IPS-11a (cell line): Measurements from ENCODE around the gene TRABD.

Source experiments
- H3K4me3 ChIP-seq: one replicate; pipeline ENCODE4 v1.5.1; 2013; ENCODE audit warnings: low read depth, low read length, control low read depth

TRABD gene

DNA sequence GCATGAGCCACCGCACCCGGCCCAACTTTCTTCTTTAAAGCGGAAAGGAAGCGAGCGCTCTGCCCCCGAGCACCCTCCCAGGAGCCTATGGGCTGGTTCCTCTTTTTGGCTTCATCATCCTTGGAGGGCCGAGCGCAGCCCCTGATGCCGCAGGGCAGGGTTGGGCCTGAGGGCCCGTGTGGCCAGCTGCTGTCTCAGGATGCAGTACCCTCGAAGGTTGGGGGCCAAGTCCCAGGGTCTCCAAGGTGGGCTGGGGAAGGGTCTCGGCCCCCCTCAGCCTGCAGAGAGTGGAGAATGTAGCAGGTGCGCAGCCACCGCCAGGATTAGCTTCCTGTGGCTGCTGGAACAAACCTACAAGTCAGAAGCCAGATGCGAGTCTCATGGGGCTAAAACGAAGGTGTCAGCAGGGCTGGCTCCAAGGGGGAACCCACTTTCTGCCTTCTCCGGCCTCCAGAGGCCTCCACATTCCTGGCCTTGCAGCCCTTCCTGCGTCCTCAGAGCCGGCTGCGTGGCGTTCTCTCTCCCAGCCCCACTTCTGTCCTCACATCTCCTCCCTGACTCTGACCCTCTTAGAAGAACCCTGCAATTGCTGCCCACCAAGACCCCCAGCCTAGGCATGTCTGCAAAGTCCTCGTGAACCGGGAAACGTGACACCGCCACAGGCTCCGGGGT lies 12.3 kb upstream of the TRABD start:
- no peak overlapping the region for H3K4me3 ChIP-seq

DNA sequence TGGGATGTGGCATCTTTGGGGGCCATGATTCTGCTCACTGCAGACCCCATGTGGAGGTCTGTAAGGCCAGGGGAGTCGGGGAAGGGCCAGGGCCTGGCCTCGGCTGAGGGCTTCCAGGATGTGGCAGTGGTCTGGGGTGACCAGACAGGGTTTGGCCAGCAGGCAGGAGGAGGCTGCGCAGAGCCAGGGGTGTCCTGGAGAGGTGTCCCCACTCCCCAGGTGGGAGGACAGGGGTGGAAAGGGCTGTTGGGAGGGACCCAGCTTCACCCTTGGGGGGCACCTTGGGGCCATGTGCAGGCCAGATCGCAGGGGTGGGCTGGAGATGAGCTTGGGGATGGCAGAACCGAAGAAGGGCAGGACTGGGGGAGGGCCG lies 11.7 kb upstream of the TRABD start:
- H3K4me3 ChIP-seq: no peak overlapping the region

DNA sequence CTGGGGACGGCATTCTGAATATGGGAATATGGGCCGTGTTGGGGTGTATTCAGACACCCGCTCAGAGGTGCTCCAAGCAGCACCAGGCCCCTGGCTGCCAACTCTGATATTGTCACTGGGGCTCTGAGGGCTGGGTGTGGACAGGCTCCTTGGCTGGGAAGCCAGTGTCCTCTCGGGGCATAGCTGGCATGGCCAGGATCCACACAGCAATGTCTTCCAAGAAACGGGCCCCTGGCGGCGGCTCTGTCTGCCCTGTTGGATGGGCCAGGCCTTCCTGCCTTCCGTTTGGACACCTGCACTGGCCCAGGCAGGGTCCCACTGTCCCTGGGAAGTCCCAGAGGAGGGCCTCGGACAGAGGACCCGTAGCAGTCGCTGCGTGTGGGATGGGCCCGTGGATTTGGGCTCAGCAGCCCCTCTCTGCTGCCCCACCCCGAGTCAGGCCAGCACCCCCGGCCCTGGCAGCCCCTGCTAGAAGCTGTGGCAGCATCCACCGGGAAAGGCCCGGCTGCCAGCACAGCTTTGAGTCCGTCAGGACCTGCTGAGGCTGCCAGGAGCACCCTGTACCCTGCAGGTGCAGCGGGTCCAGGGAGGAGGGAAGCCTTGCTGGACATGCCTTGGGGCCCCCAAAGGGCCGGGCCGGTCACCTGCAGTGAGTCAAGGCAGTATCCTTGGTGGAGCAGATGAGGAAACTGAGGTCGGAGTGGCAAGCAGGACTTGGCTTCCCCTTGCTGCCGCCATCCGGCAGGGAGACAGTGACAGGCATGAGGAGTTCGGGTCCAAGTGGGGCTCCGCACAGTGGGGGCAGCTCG lies 11.1 kb upstream of the TRABD start:
- no peak overlapping the region for H3K4me3 ChIP-seq

DNA sequence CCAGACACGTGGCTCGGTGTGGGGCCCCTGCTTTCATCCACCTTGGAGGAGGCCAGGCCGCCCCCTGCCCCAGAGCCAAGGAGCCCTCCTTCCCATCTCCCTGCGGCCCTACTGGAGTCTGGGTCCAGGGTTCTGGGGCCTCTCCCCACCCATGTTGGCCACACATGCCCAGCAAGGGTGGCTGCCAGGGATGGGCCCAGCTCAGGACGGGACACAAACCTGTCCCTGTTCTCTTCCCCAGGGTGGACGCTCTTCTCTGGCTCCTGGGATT lies 10.6 kb upstream of the TRABD start:
- no peak overlapping the region for H3K4me3 ChIP-seq

DNA sequence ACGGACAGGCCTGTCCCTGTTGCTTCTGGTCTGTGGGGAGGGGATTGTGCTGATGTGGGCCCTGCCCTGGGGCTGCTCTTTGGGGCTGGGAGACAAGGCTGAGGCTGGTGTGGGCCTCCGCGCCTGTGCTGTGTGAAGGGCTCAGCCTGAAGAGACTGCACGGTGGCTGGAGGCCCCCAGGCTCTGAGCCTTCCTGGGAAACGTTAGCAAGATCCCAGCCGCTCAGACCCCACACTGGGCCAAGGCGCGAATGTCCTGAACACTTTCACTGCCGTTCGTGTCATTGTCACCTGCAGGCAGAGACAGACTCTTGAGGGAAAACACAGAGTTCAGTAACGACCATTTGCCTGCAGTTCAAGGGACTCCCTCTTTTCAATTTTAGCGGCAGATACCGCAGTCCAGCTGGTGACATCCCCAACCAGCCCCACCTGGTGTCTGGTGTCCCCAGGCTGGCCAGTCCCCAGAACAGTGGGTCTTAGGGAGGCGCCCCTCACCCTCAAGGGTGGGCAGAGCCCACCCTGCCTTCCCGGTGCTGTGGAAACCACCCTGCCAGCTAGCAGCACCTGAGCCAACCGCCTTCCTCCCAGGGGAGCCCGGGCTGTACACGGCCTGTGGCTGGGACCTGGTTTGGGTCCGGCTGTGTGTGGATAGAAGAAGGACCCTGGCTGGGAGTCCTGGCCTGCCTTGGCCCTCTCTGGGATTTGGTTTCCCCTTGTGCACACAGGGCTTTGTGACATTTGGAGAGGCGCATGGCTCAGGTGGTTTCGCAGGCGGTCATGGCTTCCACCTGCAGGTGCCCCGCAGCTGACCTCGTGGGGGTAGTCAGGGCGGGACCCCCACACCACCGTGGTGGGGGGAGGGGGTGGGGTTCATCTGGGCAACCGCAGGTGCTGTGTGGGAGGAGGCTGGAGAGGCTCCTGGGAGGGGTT lies 9.5 kb upstream of the TRABD start:
- H3K4me3 ChIP-seq: no peak overlapping the region

DNA sequence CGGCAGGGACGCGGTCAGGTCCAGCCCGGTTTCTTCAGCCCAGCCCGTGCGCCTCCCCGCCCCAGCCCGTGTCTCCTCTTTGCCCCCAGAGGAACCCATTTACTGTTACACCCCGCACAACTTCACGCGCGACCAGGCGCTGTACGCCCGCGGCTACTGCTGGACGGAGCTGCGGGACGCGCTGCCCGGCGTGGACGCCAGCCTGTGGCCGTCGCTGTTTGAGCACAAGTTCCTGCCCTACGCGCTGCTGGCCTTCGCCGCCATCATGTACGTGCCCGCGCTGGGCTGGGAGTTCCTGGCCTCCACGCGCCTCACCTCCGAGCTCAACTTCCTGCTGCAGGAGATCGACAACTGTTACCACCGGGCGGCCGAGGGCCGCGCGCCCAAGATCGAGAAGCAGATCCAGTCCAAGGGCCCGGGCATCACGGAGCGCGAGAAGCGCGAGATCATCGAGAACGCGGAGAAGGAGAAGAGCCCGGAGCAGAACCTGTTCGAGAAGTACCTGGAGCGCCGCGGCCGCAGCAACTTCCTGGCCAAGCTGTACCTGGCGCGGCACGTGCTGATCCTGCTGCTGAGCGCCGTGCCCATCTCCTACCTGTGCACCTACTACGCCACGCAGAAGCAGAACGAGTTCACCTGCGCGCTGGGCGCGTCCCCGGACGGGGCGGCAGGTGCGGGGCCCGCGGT lies 8.7 kb upstream of the TRABD start:
- no peak overlapping the region for H3K4me3 ChIP-seq

DNA sequence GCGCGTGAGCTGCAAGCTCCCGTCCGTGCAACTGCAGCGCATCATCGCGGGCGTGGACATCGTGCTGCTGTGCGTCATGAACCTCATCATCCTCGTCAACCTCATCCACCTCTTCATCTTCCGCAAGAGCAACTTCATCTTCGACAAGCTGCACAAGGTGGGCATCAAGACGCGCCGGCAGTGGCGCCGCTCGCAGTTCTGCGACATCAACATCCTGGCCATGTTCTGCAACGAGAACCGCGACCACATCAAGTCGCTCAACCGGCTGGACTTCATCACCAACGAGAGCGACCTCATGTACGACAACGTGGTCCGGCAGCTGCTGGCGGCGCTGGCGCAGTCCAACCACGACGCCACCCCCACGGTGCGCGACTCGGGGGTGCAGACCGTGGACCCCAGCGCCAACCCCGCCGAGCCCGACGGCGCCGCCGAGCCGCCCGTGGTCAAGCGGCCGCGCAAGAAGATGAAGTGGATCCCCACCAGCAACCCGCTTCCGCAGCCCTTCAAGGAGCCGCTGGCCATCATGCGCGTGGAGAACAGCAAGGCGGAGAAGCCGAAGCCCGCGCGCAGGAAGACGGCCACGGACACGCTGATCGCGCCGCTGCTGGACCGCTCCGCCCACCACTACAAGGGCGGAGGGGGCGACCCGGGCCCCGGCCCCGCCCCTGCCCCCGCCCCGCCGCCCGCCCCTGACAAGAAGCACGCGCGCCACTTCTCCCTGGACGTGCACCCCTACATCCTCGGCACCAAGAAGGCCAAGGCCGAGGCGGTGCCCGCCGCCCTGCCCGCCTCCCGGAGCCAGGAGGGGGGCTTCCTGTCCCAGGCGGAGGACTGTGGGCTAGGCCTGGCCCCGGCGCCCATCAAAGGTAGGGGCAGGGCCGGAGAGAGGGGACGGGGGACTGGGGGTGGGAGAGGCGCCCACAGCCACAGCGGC lies 7.9 kb upstream of the TRABD start:
- no peak overlapping the region for H3K4me3 ChIP-seq

DNA sequence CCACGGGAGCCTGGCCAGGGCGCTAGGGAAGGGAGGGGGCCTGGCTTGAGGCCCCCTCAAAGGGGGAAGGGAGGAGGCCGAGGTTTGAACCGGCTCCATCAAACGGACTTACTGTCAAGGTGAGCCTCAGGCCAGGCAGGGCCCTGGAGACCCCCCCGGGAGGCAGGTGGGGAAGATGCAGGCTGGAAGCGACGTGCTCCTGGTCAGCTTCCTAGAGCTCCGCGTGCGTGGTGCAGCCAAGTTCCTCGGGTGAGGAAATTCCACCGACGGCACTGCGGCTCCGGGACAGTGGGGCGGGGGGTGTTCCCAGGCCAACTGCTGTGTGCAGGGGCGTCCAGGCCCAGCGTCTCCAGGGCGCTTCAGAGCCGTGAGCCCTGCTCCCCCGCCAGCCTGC lies 7.2 kb upstream of the TRABD start:
- H3K4me3 ChIP-seq: no peak overlapping the region

DNA sequence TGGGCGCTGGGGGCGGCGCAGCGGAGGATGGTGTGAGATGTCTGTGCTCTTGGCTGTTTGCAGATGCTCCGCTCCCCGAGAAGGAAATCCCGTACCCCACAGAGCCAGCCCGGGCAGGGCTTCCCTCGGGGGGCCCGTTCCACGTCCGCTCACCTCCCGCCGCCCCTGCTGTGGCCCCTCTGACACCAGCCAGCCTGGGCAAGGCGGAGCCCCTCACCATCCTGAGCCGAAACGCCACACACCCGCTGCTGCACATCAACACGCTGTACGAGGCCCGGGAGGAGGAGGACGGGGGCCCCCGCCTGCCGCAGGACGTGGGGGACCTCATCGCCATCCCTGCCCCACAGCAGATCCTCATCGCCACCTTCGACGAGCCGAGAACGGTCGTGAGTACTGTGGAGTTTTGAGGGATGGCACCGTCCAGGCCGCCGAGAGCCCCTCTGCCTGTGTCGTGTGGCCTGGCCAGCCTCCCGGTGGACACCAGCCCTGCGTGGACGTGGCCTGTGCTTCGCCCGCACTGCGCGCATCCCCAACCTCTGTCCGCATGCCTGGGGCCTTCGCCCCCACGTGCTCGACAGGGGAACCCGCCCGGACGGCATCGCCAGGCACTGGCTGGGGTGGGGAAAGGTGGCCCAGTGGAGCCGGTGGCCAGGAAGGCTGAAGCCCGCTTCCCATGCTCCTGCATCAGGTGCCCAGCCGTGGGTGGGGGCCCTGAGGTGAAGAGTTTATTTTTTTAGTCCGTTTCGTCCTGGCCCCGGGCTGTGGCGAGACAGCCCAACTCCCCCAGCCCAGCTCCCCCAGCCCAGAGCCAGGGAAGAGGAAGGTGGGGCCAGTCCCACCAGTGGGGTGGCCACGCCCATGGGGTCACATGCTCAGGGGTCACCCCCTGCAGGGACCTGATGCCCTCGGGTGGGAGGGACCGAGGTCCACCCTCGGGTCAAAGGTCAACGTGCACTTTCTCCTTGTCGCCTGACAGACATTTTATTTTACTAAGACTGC lies 6.5 kb upstream of the TRABD start:
- no peak overlapping the region for H3K4me3 ChIP-seq

DNA sequence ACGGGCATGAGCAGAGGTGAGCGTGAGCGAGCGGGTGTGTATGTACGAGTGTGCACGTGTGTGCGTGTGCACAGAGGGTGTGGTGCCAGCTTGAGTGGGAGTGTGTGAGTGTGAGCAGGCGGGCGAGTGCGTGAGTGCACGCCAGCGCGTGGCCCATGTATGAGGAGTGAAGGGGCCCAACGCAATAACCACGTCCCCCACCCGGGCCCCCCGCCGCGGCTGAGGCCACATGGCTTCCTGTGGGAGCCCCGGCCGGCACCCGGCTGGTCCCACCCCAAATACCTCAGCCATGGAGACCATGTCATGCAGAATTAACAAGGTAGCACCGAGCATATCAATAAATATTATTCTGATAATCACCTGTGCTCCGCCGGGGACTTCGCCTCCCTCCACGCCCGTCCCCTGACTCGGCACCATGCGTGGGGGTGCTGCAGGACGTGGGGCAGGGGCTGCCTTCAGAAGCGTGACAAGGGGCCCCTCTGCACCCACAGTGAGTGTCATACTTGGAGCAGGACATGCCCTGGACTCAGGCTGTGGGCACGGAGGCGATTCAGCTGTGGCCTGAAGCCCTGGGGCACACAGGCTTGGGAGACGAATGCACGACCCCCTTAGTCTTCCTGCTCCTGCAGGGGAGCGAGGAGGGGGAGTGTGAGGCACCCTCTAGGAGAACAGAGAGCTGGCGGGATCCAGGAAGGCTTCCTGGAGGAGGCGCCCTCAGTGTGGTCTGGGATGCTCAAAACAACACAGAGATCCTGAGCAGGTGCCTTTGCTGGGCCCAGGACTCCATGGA lies 5.6 kb upstream of the TRABD start:
- no peak overlapping the region for H3K4me3 ChIP-seq

DNA sequence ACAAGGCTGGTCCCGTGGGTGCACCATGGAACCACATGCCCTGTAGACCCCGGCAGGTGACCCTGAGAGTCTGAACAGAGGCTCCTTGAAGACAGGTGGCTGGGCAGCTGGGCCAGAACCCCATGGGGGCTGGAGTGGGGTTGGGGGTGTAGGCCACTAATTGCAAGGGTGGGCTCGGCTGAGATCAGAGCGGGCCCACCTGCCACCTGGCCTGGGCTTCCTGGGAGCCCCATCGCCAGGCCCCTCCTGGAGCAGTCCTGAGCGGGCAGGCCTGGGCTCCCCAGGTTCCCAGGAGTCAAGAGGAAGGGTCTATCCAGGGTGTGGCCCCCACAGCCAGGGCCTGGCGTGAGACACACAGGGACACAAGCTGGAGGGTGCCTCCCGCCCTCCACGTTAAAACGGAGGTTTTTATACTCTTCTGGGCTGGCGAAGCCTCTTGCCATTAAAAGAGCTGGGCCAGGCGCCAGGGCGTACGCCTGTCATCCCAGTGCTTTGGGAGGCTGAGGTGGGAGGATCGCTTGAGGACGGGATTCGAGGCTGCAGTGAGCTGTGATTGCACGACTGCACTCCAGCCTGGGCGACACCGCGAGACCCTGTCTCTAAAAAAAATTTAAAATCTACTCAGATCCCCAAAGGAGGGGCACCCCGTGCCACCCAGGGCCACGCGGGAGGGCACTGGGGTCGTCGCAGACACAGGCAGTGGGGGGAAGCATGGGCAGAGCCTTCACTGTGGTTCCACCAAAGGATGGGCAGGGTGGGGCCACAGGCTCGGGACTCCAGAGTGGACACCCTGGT lies 4.8 kb upstream of the TRABD start:
- no peak overlapping the region for H3K4me3 ChIP-seq

DNA sequence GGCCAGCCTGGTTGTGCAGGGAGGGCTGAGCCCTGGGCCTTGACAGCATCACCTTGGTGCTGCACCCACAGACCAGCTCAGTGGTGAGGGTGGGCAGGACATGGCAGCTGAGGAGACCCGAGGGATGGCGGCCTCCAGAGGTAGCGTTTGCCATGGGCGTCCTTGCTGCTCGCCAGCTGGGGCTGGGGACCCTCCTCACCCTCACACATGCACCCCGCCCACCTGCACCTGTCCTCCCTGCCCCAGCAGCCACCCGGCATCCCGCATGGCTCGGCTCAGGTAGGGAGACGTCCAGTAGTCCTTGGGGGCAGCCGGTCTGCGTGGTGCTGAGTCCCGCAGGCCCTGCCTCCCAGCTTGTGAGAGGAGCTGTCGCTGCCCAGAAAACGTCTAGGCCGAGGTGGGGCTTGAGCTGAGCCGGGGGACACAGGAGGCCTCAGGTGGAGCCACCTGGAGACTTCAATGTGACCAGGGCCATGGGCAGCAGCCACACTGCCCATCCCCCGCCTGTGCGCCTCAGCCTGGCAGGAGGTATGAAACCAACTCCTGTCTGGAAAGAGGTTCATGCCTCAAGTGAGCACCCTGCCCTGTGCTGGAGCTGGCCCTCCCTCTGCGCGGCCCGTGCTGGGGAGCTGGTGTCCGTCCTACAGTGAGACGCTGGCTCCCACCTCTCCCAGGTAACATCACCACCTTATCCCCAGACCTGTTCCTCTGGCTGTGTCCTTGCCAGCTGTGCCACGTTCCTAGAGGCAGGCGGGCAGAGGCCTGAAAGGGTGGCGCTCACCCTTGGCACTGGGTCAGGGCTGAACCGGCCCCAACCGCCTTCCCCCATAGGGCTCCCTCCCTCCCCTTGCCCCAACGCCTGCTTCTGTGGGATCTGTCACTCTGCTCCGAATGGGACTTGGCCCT lies 3.3 kb upstream of the TRABD start:
- H3K4me3 ChIP-seq: no peak overlapping the region

DNA sequence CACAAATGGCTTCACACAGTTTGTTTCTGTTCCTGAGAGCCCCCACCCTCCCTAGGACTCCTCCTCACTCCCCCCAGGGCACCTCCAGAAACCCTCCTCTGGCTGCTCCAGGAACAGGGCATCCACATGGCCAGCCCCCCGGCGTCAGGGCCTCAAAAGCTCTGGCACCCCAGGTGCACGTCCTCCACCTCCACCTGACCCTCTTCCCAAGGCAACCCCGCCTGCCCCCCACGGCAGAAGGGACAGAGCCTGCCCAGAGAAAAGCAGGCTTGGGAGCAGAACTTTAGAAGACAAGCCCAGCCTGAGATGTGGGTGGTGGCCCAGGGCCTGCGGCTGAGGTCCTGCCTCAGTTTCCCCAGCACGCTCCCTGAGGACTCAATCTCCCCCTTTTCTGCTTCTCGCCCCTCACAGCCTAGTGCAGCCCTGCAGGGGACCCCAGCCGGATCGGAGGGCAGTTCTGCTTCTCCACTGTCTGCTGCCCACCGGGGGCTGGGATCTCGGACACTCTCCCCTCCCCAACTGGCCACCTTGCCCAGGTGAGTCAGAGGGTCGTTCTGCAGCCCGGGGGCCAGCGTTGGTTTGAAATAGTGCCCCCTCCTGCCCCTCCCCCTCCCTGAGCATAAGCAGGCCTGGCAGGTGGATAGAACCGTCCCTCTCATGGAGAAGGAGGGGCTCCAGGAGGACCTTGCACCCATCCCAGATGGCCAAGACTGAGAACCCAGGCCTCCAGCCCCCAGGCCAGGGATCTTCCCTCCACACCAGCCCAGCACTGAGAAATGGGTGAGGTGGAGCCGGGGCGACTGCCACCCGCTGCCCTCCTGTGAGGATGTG lies 2.4 kb upstream of the TRABD start:
- H3K4me3 ChIP-seq: no peak overlapping the region

DNA sequence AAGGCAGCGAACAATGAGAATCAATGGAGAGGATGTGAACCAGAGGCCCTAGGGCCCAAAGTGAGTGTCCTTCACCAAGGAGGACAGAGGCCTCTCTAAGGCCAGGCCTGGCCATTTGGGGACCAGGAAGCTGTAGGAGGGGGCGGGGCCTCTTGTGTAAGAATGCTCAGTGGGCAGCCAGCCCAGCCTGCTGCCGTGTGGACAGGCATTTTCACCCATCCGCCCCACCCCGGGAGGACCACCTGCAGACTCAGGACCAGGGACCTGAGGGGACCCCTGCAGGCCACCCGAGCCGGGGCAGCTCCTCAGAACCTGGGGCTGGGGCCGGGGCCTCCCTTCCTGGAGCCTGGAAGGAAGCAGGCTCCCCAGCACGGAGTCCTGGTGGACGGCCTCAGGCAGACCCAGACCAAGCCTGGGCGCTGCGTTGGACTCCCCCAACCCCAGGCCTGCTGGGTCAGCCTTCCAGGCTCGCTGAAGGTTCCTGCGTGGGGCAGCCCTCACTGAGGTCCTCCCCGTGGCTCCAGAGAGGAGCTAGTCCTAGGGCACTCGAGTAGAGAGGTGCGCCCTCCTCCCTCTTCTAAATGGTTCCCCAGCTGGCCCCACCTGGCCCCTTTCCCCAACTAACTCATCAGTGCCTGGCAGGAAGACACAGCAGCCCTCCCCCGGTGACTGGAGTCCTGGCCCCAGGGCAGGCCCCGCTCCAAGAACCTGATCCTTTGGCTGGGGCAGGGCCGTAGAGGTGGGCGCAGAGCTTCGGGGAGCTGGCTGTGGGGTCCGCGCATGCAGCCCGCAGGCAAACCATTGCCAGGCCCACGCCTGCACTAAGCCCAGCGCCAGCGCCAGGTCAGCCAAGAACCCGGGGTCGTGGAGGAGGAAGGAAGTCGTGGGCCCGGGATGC lies 1.5 kb upstream of the TRABD start:
- H3K4me3 ChIP-seq: no peak overlapping the region
